DMS53 treated with DMSO at 0.1 percent for 48 hours (cell line): ENCODE results near the gene NHSL1.

Source experiments
- DNase-seq: peaks from one replicate; lab custom pipeline; 2025; ENCODE audit not compliant: unreplicated experiment; lab: John Stamatoyannopoulos, UW

The NHSL1 gene

GRCh38 chr6:138498629-138499302 lies 528 bp downstream of the NHSL1 start:
- peak; percentile 21 for DNase-seq

DNA sequence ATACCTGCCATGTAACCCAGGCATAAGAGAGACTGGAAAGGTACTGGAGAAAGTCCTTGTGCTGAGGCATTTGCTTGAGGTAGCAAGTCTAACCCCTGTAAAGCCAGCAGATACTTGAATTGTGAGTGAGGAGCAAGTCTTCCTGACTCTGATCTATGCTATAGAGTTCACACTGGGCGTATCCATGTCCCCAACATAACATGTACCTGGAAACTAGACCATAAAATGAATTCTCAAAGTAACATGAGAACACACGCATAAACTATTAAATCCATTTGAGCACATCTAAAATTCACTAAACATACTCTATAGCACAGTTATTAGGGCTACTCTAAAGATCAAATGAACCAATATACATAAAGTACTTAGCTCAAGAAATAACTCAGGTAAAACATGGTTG lies 2.0 kb downstream of the NHSL1 start:
- DNase-seq: no peak

GRCh38 chr6:138494312-138494711 lies 5.0 kb downstream of the NHSL1 start:
- DNase-seq: no peak

- no peak for DNase-seq
Observed at GRCh38 chr6:138493413-138493812, 5.9 kb downstream of the NHSL1 start.

GRCh38 chr6:138492871-138493270 lies 6.4 kb downstream of the NHSL1 start:
- no peak for DNase-seq

DNA sequence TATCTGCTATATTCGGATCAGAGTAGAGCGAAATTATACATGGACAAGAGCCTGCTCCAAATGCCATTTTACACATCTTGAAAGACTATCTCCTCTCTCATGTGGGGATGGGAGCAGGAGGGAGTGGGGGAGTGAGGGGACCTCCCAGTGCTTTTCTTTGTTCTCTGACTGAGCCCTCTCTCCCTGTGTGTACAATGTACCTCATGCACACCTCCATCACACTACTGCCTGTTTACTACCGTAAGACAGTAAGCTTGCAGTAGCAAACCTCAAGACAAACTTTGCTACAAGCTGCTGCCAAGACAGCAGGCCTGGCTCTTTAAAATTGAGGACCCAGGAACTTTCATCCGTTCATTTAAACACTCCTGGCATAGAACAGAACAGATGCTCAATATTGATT lies 7.2 kb downstream of the NHSL1 start:
- DNase-seq: no peak

DNA sequence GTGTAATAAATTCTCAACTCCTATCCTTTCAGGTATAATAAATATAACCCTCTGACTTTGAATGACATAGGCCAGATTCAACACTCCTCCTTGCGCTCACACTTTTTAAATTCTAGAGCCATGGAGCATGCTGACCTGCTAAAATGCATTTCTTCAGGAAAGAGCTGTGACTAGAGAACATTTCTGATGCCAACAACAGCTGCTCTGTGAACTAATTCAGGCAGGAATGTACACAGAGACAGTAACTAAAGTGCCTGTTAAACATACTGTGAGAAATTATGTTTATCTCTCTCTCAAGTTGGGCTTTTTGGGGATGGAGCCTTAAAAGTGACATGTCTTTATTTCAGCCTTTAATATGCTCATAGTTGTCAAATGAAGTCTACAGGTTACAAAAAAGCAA lies 8.3 kb downstream of the NHSL1 start:
- DNase-seq: no peak

DNA sequence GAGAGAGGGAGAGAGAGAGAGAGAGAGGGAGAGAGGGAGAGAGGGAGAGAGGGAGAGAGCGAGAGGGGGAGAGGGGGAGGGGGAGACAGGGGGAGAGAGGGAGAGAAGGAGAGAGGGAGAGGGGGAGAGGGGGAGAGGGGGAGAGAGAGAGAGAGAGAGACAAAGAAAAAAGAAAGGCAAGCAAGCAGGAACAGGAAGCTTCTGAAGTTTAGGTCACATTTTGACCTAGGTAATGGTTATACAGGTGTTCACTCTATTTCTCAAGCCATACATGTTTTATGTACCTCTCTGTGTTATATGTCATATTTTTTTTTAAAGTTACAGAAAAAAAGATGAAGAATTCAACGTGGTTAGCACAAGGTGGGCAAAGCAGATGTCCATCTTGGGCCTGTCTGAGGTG lies 9.4 kb downstream of the NHSL1 start:
- no peak for DNase-seq

DNA sequence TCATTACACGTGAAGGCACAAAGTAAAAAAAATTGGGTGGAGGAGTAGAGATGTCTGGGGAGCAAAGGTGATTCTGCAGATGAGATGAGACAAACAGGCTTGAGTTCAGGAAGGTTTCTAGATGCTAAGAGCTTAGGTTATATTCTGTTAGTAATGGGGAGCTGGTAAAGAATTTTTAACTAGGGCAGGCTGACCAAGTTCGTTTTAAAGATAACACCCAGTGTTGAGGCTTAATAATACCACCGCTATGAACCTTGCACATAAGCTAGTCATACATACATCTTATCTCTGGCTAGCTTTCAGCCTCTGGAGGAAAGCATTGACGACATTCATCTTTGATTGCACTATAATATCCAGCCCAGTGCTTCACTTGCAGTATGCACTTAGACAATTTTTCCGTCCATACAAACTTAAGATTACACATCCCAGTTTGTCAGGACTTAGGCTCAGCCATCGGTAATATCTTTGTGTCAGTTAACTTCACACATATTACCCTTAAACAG lies 12.1 kb downstream of the NHSL1 start:
- no peak for DNase-seq

DNA sequence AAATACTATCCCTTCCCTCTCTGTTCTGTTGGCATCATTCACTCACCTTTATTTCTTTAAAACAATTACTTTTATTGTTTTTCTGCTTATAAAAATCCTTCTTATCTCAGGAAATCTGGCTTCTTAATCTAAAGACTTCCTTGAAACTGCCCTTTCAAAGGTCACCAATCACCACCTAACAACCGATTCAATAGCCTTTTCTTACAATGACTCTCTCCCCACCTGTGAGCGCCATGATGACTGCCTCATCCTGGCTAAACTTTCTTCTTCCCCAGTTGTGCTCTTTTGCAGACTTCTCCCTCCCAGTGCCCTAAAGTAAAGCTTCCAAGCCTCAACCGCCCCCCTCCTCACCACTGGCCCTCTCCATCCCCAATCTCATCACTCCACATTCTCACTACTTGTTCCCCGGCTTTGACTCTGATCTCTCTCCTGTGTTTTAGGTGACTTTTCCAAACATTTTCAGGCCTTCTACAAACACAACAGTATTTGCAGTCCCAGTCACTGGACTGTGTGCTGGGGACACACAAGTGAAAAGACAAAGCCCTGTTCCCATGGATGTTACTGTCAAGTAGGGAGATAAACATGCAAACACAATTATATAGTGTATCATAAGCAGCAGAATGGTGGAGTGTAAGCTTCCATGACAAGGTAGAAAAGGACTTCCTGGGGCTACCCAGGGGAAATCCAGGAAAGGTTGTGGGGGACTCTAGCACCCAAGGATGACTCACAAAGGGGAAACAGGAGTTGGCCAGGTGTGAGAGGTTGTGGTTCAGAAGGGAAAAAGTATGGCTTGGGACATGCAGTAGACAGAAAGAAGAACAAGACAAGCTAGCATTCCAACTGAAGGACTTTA lies 12.8 kb downstream of the NHSL1 start:
- DNase-seq: peak; percentile 14

DNA sequence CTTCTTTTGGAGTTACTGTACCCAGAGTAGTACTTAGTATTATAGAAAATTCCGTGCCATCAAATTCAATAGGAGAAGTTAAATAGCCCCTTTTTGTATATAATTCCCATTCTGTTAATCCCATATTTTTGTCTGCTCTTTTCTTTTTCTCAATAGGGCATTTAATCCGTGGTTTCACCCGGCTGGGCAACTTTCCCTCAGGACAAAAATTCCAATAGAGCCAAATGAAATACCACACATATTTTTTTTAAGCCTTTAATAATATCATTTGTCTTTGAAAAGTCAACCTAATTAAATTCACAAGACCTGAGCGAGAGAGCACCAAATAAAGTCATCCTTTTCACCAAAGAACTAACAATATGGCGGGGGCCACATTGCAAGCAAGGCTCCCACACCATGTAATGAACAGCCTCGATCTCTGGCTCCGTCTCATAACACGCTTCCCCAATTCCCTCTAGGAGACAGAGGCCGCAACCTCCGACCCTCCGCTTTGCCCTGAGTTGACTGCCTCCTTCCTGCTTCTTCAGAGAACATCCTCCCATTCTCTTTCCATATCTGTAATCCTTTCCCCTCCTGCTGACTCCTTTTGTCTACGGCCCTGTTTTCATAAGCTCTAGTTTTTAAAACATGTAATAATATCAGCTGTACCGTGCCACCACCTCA lies 13.6 kb downstream of the NHSL1 start:
- DNase-seq: no peak

GRCh38 chr6:138485005-138485545 lies 14.2 kb downstream of the NHSL1 start:
- no peak for DNase-seq

DNA sequence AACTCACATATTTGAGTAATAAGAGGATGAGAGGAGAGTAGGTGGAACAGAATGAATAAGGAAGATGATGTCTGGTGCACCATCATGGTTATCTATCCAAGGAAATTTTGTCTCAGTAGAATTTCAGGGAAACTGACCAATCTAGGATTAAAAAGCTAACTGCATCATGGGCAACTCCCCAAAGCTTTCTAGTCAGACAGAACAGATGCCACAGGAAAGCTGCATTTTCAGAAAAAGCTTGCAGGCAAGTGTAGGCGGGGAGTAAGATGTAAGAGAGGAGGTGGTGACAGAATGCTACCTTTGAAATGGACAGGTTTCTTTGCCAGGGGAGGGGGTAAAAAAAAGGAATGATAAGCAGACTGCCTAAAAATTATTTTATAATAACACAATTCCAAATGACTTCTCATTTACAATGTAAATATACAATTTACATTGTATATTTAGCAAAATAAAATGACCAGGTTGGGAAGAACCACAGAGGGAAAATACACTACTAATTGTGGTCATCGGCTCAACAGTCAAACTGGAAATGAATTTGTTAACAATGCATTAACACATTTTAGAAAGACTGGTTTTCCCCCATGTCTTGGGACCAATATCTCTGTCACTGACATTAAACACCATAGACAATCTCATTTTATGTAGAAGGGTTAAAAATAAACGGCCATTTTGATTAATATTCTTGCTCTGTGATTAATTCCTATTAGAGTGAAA lies 15.1 kb downstream of the NHSL1 start:
- no peak for DNase-seq

DNA sequence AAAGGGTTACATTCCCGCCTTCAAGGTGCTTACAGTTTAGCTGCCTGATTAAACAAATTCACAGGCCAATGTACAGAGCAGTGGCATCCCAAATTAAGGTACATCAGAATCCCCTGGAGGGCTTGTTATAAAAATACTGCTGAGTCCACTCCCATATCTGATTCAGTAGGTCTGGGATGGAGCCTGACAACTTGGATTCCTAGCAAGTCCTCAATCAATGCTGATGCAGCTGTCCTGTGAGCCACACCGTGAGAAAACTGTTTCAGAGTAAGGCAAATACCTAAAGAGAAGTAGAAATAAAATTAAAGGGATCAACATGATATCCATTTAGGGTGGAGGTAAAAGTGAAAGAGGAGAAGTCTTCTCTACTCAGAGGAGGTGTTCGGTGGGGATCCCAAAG lies 16.5 kb downstream of the NHSL1 start:
- no peak for DNase-seq

DNA sequence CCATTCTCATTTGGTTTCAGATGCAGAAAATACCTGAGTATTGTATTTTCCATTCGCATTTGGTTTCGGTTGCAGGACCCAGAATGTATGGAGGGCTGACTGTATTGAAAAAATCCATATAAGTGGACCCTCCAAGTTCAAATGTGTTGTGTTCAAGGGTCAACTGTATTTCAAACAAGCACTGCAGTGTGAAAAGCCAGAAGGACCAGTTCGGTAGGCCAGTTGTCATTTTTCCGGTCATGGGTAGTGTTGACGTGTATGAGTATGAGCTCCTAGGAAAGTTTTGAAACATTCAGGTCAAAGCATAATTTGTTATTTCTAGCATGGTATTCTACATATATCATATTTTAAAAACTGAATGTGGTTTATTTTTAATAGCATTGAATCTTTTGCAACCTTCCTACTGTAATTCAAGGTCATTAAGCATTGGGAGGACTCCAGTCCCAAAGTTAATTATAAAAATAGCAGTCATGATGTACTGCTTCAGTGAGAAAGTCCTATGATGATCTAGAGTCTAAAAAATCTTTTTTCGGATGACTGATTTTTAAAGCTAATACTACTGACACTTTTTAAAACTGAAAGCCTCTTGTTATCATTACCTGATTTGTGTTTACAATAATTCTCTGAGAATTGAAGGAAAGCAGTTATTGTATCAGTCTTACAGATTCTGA lies 18.9 kb downstream of the NHSL1 start:
- DNase-seq: no peak

DNA sequence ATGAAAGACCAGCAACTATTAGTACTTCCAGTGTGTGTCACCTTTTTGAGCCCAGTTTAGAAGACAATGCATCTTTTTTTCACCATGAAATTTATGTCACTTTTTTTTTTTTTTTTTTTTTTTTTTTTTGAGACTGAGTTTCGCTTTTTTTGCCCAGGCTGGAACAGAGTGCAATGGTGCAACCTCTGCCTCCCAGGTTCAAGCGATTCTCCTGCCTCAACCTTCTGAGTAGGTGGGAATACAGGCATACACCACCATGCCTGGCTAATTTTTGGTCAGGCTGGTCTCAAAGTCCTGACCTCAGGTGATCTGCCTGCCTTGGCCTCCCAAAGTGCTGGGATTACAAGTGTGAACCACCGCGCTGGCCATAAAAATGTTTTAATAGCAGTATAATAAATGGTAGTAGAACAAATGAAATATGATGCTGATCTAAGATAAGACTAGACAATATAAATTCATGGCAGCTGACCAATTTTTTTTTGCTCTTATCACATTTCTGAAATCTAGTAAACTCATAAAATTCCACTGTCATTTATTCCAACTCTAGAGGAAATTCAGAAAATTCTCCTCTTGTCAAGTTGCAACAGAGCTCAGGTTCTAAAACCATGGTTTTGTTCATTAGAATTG lies 21.3 kb downstream of the NHSL1 start:
- no peak for DNase-seq

DNA sequence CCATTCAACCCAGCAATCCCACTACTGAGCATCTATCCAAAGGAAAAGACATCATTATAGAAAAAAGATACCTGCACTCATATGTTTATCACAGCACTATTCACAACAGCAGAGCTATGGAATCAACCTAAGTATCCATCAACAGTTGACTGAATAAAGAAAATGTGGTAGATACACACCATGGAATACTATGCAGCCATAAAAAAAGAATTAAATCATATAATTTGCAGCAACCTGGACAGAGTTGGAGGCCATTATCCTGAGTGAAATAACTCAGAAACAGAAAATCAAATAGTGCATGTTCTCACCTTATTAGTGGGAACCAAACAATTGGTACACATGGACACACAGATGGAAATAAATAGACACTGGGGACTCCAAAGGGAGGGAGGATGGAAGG lies 23.2 kb downstream of the NHSL1 start:
- no peak for DNase-seq

DNA sequence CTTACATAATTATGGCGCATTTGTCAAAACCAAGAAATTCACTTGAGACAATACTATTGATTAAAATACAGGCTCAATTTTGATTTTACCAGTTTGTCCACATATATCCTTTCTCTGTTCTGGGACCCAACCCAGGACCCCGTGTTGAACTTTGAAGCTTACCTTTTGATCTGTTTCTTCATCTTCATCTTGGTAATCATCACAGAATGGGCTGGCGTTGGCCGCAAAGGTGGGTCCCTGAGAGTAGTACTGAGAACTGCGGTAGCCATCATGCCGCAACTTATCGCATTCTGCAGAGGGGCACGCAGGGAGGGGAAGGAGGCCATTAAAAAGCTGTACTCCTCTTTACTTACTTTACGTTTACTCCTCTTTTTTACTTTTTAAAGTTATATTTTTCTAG lies 26.1 kb downstream of the NHSL1 start:
- DNase-seq: no peak

DNA sequence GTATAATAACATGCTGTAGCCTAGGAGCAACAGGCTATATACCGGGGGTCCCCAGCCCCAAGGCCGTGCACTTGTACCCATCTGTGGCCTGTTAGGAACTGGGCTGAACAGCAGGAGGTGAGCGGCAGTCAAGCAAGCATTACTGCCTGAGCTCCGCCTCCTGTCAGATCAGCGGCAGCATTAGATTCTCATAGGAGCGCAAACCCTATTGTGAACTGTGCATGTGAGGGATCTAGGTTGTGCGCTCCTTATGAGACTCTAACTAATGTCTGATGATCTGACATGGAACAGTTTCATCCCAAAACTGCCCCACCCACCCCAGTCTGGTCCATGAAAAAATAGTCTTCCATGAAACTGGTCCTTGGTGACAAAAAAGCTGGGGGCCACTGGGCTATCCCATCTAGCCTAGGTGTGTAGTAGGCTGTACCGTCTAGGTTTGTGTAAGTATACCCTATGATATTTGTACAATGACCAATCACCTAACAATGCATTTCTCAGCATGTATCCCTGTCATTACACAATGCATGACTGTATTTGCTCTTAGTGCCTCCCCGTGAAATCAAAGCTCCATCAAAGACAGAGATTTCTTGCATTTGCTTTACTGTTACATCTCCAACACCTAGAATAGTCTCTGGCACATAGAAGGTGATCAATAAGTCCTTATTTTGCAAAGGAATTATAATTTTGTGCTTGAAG lies 30.8 kb downstream of the NHSL1 start:
- peak; percentile 30 for DNase-seq
